NB4 (cell line): ENCODE results near the gene UFSP2.

Experiments used
- DNase-seq: peaks from one replicate; pipeline ENCODE4 v3.0.0; 2010; ENCODE audit warnings: low read depth
- H3K4me3 ChIP-seq: one replicate; pipeline ENCODE4 v1.5.1; 2011; ENCODE audit warnings: mild to moderate bottlenecking, low read depth, low read length, moderate library complexity
- MYC ChIP-seq: IDR thresholded peaks from 2 replicates; pipeline ENCODE4 v1.6.1; 2011; ENCODE audit warnings: low read depth, low read length
- POLR2A ChIP-seq: IDR thresholded peaks from 2 replicates; pipeline ENCODE4 v1.6.1; 2011; ENCODE audit warnings: mild to moderate bottlenecking; ENCODE audit not compliant: insufficient read length; ENCODE audit errors: extremely low read depth
- TF ChIP-seq, protein P1 (sequence below): IDR thresholded peaks from one replicate; pipeline ENCODE4 v1.5.1; 2012; ENCODE audit warnings: low read depth, low read length
- TF ChIP-seq, protein P2 (sequence below): IDR thresholded peaks from 2 replicates; pipeline ENCODE4 v1.6.1; 2011; ENCODE audit warnings: low read depth, low read length

The UFSP2 gene, protein sequence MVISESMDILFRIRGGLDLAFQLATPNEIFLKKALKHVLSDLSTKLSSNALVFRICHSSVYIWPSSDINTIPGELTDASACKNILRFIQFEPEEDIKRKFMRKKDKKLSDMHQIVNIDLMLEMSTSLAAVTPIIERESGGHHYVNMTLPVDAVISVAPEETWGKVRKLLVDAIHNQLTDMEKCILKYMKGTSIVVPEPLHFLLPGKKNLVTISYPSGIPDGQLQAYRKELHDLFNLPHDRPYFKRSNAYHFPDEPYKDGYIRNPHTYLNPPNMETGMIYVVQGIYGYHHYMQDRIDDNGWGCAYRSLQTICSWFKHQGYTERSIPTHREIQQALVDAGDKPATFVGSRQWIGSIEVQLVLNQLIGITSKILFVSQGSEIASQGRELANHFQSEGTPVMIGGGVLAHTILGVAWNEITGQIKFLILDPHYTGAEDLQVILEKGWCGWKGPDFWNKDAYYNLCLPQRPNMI

DNA sequence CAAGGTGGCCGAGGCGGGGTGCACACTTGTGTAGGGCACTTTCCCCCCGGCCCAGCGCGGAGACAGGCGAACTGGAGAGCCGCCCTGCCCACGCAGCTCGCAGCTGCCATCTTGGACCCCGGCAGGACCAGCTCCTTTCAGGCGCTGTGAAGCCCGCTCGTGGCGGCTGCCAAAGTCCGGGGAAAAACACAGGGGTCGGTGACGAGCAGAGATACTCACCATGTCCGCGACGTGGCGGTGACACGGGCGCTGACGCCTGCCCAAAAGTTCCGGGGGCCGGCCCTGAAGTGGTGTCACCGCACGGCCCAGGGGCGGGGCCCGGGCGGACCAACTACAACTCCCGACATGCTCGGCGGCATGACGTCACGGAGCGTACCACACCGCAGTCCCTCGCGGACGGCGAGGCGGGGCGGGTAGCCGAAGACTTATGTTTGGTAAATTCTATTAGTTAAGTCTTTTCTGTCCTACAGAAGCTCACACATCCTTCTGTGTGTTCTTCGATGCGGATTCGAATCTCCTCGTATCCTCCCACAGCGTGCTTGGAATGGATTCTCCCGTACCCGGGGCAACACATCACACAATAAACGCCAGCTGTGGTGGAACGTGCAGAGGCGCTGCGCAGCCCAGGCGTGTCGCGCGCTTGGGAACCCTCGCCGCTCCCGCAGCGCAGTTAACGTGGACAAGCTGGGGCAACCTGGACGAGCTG is at the start of gene UFSP2:
UFSP2 (minus strand) TSS at position 318 of the 706 bp plus-strand sequence; CDS start at position 222, 96 bp downstream.
- peak; percentile 56; the same call in 1 of the 2 replicates for TF ChIP-seq MYC
- TF ChIP-seq, protein P1, sequence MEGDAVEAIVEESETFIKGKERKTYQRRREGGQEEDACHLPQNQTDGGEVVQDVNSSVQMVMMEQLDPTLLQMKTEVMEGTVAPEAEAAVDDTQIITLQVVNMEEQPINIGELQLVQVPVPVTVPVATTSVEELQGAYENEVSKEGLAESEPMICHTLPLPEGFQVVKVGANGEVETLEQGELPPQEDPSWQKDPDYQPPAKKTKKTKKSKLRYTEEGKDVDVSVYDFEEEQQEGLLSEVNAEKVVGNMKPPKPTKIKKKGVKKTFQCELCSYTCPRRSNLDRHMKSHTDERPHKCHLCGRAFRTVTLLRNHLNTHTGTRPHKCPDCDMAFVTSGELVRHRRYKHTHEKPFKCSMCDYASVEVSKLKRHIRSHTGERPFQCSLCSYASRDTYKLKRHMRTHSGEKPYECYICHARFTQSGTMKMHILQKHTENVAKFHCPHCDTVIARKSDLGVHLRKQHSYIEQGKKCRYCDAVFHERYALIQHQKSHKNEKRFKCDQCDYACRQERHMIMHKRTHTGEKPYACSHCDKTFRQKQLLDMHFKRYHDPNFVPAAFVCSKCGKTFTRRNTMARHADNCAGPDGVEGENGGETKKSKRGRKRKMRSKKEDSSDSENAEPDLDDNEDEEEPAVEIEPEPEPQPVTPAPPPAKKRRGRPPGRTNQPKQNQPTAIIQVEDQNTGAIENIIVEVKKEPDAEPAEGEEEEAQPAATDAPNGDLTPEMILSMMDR, result no peak
- peak; percentile 31 for TF ChIP-seq POLR2A
- TF ChIP-seq, protein P2, sequence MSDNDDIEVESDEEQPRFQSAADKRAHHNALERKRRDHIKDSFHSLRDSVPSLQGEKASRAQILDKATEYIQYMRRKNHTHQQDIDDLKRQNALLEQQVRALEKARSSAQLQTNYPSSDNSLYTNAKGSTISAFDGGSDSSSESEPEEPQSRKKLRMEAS, result peak; percentile 70
- peak; percentile 87 for DNase-seq
- peak within 1 kb of the TSS; percentile 94 for H3K4me3 ChIP-seq

DNA sequence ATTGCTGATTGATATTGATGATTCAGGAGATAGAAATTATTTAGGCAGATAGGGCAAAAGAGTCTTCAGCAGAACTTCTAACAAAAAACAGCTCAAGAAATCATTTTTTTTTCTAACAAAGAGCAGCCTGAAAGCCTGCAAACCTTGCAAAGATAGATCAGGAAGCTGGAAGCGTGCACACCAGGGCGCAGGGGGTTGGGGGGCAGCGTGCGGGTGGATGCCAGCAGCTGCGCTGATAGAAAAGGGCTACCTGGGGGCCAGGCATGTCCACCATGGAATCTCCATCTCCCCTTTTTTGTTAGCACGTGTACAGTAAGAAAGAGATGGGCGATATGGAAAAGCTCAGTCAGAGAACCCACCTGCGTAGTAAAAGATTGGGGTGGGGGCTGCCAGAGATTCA is 47.5 kb upstream of the UFSP2 start:
- DNase-seq, result no peak
- no peak overlapping the region for H3K4me3 ChIP-seq
- no peak for TF ChIP-seq POLR2A
- TF ChIP-seq, protein P2, result no peak

DNA sequence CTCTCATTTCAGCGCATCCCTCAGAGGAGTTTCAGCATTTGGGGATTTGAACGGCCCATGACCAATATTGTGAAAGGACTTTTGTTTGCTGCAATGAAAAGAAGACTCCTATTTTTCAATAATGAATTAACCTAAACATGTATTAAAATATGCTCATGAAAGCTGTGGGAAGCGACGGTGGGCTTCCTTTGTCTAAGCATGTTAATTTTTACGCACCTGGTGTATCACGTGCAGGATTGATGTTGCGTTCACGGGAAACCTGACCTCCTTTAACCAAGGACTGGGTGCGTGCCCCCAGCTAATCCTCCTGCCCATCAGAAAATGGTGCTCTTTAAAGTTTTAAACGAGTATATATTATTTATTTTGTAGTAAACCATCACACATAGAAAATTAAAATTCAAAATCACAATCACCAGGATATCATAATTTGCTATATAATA is 46.4 kb upstream of the UFSP2 start:
- no peak for TF ChIP-seq POLR2A
- TF ChIP-seq MYC, result no peak
- TF ChIP-seq, protein P1, result no peak
- TF ChIP-seq, protein P2, result no peak
- no peak for DNase-seq
- no peak overlapping the region for H3K4me3 ChIP-seq

DNA sequence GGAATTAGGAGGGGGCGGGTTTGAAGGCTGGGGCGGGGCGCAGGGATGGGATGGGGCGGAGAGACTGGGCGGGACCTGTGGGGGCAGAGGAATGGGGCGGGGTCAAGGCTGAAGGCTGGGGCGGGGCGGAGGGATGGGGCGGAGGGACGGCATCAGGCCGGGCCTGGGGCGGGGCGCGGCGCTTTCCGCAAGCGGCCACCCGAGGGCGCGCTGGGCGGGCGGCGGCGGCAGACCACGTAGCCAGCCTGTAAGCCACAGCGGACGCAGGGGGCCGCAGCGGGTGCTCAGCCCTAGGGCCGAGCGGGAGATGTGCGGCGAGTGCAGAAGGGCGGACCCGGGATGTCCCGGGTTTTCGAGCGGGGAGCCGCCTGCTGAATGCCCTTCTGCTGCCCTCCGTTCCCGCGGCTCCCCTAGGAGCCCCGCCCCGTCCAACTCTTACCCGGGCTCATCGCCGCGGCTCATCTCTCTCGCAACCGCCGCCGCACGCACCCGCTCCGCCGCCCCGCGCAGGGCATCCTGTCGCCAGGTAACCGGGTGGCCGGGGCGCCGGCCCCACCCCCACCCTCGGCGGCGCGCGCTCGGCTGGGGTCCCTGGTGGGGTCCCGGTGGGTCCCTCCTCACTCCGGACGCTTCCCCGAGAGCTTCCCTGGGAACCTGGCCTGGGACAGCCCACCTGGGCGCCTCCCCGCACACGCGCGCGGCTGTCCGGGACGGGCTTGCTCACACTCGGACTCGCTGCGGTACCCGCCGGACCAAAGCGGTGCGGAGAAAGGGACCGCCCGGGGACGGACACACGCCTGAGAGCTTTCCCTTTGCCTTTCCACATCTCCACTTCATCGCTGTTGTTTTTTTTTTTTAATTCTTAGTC is 45.7 kb upstream of the UFSP2 start, which contains the start of gene CCDC110:
CCDC110 (minus strand) TSS at position 499 of the 868 bp plus-strand sequence; CDS start at position 449, 50 bp downstream.
- peak; percentile 83 for DNase-seq
- no peak for TF ChIP-seq MYC
- no peak for TF ChIP-seq POLR2A
- TF ChIP-seq, protein P2, result no peak
- H3K4me3 ChIP-seq, result peak within 1 kb of the TSS; percentile 21

DNA sequence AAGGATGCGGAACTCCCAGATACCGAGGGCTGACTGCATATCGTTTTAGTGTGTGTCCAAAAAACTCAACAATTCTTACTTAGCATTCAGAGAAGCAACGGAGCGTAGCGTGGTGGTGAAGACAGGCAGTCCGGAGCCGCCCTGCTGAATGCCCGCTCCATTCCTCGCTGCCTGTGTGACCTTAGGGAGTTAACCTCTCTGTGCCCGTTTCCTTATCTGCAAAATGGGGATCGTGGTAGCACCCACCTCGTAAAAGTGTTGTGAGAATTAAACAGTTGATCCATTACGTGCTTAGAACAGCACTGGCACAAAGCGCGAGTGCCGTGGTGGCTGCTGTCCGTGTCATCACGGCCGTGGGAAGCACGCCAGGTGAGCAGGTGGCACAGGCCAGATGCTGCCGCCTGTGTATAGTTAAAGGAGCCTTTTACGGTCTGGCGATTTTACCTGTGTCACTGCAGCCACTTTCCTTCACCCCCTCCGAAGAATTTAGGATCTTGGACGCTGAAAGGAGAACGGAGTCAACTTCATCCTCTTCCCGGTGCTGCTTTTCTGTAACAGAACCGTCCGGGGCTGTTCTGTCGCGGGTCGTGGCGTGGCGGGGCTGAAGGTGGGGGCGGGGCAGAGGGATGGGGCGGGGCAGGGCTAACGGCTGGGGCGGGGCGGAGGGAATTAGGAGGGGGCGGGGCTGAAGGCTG is 44.9 kb upstream of the UFSP2 start:
- DNase-seq, result peak; percentile 25
- H3K4me3 ChIP-seq, result peak overlapping the region; percentile 21
- TF ChIP-seq, protein P1, result no peak
- TF ChIP-seq POLR2A (no peak), MYC (no peak)
- TF ChIP-seq, protein P2, result no peak
